Measurements from ENCODE around the gene PTP4A1. TPM values are rescaled to one million over a fixed set of nuclear protein-coding genes. Genes with fewer than 3 reads are reported as not detected.

Gene PTP4A1
- total RNA-seq, 1 experiment from 2014 or later: 123 TPM

DNA sequence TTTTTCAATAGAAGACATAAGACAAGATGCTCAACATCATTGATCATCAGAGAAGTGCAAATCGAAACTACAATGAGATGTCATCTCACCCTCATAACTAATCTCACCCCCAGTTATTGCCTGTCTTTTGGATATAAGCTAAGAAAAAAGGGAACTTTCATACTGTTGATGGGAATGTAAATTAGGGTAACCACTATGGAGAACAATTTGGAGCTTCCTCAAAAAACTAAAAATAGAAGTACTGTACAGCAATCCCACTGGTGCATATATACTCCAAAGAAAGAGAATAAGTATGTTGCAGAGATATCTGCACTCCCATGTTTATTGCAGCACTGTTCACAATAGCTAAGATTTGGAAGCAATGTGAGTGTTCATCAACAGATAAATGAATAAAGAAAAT lies 37.0 kb downstream of the PTP4A1 start:
- H3K4me3 ChIP-seq (replicated peaks in 1 of 2; ENCODE audit: low read depth in 1 of 2, low read length in 2 of 2): no peak overlapping the region
- no peaks in the 10 kb centered on the region for H3K4me1 ChIP-seq (ENCODE audit: control insufficient read depth in 1 of 2, insufficient read depth in 2 of 2, low read length in 2 of 2)
- no peak overlapping the region for H3K9ac ChIP-seq (ENCODE audit: low read length)
- intact Hi-C loops (cut with micrococcal nuclease): no loop called here
- H3K9me2 ChIP-seq (ENCODE audit: insufficient read depth): no peaks in the 10 kb centered on the region
- ChIA-PET POLR2A (no interaction called here), RAD21 (ENCODE audit: low non-redundant PET in 1 of 2, low total read pairs in 2 of 2, uncharacterized antibody in 2 of 2, unreplicated experiment in 2 of 2) (no interaction called here), CTCF (no interaction called here)
- H3K79me2 ChIP-seq (ENCODE audit: insufficient read depth, low read length): no peaks in the 10 kb centered on the region
- no peak overlapping the region for H3K27ac ChIP-seq (ENCODE audit: low read depth, low read length)
- H4K20me1 ChIP-seq (ENCODE audit: insufficient read depth): no peaks in the 10 kb centered on the region
- H3K4me2 ChIP-seq (ENCODE audit: low read length): no peak overlapping the region
- H3K9me3 ChIP-seq (ENCODE audit: control insufficient read depth in 1 of 2, insufficient read depth in 1 of 2, low read depth in 1 of 2, low read length in 2 of 2): no peaks in the 10 kb centered on the region
- no peaks in the 10 kb centered on the region for H3K36me3 ChIP-seq (ENCODE audit: control insufficient read depth in 1 of 2, insufficient read depth in 2 of 2, low read length in 2 of 2)
- TF ChIP-seq, protein P1, sequence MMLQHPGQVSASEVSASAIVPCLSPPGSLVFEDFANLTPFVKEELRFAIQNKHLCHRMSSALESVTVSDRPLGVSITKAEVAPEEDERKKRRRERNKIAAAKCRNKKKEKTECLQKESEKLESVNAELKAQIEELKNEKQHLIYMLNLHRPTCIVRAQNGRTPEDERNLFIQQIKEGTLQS (IDR thresholded peaks at IDR 0.05): no peak
- TF ChIP-seq POLR2AphosphoS5 (IDR thresholded peaks at IDR 0.05; ENCODE audit: low read depth, low read length): no peak
- no peak for TF ChIP-seq YY1 (IDR thresholded peaks at IDR 0.05; ENCODE audit: extremely low read depth, insufficient replicate concordance, low read depth, low read length)
- TF ChIP-seq SIN3A (IDR thresholded peaks at IDR 0.05; ENCODE audit: low read depth): no peak
- TF ChIP-seq CEBPB (IDR thresholded peaks at IDR 0.05; ENCODE audit: low read depth): no peak
- H2AFZ ChIP-seq (ENCODE audit: low read depth, low read length, poor library complexity, severe bottlenecking): no peak overlapping the region
- no peak for ATAC-seq
- no TSS peak for BruUV-seq (replicated peaks)
- DNase-seq (ENCODE audit: low read depth, low spot score): no peak
- no peaks in the 10 kb centered on the region for H3K27me3 ChIP-seq (ENCODE audit: insufficient read depth, low read length)

DNA sequence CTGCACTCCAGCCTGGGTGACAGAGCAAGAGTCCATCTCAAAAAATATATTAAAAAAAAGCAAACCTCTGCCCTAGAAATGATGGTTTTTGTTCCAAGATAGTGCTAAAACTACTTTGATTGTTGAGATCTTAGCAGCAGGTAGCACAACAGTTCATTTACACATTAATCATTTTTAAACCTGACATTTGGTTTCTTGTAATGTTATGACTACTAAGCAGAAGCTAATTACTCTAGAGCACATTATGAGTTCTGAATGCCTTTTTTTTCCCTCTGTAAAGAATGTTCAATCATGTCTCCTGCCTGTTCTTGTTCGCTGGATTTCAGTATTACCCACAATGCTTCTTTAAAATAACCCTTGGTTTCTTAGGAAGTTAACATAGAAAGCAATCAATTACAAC lies 38.7 kb downstream of the PTP4A1 start:
- H2AFZ ChIP-seq (ENCODE audit: low read depth, low read length, poor library complexity, severe bottlenecking): no peak overlapping the region
- ATAC-seq (no peak), DNase-seq (ENCODE audit: low read depth, low spot score) (no peak)
- no peak overlapping the region for H3K4me3 ChIP-seq (replicated peaks in 1 of 2; ENCODE audit: low read depth in 1 of 2, low read length in 2 of 2)
- H3K27ac ChIP-seq (ENCODE audit: low read depth, low read length): no peak overlapping the region
- CTCF ChIA-PET: no interaction called here
- no peaks in the 10 kb centered on the region for H3K36me3 ChIP-seq (ENCODE audit: control insufficient read depth in 1 of 2, insufficient read depth in 2 of 2, low read length in 2 of 2)
- H4K20me1 ChIP-seq (ENCODE audit: insufficient read depth): no peaks in the 10 kb centered on the region
- H3K79me2 ChIP-seq (ENCODE audit: insufficient read depth, low read length): no peaks in the 10 kb centered on the region
- no peaks in the 10 kb centered on the region for H3K9me3 ChIP-seq (ENCODE audit: control insufficient read depth in 1 of 2, insufficient read depth in 1 of 2, low read depth in 1 of 2, low read length in 2 of 2)
- H3K4me2 ChIP-seq (ENCODE audit: low read length): no peak overlapping the region
- no peak for TF ChIP-seq RAD21 (IDR thresholded peaks at IDR 0.05; ENCODE audit: low read depth)
- no TSS peak for BruUV-seq (replicated peaks)
- POLR2A ChIA-PET: no interaction called here
- no peak overlapping the region for H3K9ac ChIP-seq (ENCODE audit: low read length)
- RAD21 ChIA-PET (ENCODE audit: low non-redundant PET in 1 of 2, low total read pairs in 2 of 2, uncharacterized antibody in 2 of 2, unreplicated experiment in 2 of 2): no interaction called here
- no peaks in the 10 kb centered on the region for H3K9me2 ChIP-seq (ENCODE audit: insufficient read depth)
- H3K4me1 ChIP-seq (ENCODE audit: control insufficient read depth in 1 of 2, insufficient read depth in 2 of 2, low read length in 2 of 2): no peaks in the 10 kb centered on the region
- no peaks in the 10 kb centered on the region for H3K27me3 ChIP-seq (ENCODE audit: insufficient read depth, low read length)
- intact Hi-C loops (cut with micrococcal nuclease): no loop called here
